ENCODE measurements around the gene GNB5.
"Not testable (repeated sequence)": the region's sequence is repeated elsewhere in the genome, so short reads cannot be mapped to it uniquely, and the experiment has no call there.

The GNB5 gene

DNA sequence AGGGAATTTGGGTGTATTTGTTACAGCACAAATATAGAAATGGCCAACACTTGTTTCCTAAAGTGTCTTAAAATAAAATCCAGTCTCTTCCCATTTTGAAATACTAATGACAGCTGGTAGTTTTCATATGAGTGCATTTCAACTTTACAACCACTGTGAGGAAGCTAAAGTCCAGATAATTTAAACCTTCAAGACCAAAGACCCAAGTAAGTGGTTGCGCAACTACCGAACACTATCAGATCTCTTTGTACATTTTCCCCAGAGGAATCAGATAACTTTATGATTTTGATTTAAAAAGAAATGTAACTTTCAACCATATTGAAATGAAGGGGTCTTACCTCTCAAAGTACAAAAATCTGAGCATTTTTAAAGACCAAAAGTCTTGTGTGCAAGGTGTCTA, 92.9 kb downstream of the GNB5 start:
- H3K4me3 ChIP-seq (ENCODE audit: low read depth, low read length): no peak overlapping the region
- TF ChIP-seq, protein P1, sequence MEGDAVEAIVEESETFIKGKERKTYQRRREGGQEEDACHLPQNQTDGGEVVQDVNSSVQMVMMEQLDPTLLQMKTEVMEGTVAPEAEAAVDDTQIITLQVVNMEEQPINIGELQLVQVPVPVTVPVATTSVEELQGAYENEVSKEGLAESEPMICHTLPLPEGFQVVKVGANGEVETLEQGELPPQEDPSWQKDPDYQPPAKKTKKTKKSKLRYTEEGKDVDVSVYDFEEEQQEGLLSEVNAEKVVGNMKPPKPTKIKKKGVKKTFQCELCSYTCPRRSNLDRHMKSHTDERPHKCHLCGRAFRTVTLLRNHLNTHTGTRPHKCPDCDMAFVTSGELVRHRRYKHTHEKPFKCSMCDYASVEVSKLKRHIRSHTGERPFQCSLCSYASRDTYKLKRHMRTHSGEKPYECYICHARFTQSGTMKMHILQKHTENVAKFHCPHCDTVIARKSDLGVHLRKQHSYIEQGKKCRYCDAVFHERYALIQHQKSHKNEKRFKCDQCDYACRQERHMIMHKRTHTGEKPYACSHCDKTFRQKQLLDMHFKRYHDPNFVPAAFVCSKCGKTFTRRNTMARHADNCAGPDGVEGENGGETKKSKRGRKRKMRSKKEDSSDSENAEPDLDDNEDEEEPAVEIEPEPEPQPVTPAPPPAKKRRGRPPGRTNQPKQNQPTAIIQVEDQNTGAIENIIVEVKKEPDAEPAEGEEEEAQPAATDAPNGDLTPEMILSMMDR (IDR thresholded peaks at IDR 0.05; ENCODE audit: low read depth, low read length): no peak

DNA sequence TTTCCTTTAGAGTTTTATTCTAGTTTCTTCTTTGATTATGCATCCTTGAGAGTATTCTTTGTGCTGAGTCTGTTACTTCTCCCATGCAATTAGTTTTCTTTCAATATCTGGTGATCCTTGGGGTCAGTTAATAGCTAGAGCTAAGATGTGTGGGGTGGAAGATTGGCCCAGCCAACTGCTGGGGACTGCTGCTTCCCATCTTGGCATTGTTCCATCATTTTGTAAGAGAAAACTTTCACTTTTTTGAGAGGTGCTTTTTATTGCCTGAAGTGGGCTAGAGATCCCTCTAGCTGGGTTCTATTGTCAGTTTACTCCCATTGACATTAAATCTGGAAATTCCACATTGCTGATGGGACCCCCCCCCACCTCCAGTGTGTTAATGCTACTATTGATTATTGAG, 94.0 kb downstream of the GNB5 start:
- H3K4me3 ChIP-seq (ENCODE audit: low read depth, low read length): no peak overlapping the region
- TF ChIP-seq, protein P1 (IDR thresholded peaks at IDR 0.05; ENCODE audit: low read depth, low read length): no peak

DNA sequence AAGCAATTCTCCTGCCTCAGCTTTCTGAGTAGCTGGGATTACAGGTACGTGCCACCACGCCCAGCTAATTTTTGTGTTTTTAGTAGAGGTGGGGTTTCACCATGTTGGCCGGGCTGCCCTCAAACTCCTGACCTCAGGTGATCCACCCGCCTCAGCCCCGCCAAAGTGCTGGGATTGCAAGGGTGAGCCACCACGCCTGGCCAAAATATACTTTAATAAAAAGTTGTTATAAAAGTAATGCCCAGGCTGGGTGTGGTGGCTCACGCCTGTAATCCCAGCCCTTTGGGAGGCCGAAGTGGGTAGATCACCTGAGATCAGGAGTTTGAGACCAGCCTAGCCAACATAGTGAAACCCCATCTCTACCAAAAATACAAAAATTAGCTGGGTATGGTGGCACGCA, 94.7 kb downstream of the GNB5 start:
- H3K4me3 ChIP-seq (ENCODE audit: low read depth, low read length): not testable (repeated sequence)

DNA sequence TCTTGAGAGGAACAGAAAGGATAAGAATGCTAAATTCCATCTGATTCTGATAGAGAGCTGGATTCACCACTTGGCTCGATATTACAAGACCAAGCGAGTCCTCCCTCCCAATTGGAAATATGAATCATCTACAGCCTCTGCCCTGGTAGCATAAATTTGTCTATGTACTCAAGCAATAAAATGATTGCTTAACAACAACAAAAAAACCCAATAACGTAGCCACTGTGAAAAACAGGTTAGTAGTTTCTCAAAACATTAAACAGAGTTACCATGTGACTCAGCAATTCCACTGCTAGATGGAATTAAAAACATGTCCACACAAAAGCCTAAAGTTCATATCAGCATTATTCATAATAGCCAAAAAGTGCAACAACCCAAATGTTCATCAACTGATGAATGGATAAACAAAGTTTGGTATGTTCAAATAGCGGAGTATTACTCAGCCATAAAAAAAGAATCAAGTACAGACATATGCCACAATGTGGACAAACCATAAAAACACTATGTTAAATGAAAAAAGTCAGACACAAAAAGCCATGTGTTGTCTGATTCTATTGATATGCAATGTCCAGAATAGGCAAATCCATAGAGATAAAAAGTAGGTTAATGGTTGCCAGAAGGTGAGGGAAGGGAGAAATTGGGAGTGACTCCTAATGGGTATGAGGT, 95.5 kb downstream of the GNB5 start:
- H3K4me3 ChIP-seq (ENCODE audit: low read depth, low read length): no peak overlapping the region
- TF ChIP-seq, protein P1 (IDR thresholded peaks at IDR 0.05; ENCODE audit: low read depth, low read length): no peak

DNA sequence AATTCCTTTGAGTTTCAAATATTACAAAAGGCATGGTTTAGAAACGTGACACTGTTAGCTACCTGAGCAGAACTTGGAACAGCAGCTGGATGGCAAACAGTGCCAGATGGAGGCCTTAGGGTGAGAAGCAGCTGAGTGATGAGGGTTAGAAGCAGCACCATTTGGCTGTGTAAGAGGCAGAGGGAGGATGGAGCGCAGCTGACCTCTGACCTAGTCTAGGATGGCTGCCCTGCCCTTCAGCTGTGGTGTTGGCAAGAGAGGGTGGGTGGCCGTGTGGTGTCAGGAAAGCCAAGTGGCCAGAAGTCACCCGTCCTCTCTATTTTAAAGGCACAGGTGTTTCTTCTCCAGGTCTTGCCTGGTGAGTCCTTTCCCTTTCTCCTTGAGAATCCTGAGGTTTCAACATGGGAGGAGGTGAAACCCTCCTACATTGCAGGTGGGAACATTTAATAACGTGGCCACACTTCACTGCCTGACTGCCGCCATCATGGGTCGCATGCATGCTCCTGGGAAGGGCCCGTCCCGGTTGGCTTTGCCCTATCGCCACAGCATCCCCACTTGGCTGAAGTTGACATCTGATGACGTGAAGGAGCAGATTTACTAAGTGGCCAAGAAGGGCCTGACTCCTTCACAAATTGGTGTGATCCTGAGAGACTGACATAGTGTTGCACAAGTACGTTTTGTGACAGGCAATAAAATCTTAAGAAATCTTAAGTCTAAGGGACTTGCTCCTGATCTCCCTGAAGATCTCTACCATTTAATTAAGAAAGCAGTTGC, 96.2 kb downstream of the GNB5 start:
- TF ChIP-seq, protein P1 (IDR thresholded peaks at IDR 0.05; ENCODE audit: low read depth, low read length): no peak
- H3K4me3 ChIP-seq (ENCODE audit: low read depth, low read length): no peak overlapping the region

DNA sequence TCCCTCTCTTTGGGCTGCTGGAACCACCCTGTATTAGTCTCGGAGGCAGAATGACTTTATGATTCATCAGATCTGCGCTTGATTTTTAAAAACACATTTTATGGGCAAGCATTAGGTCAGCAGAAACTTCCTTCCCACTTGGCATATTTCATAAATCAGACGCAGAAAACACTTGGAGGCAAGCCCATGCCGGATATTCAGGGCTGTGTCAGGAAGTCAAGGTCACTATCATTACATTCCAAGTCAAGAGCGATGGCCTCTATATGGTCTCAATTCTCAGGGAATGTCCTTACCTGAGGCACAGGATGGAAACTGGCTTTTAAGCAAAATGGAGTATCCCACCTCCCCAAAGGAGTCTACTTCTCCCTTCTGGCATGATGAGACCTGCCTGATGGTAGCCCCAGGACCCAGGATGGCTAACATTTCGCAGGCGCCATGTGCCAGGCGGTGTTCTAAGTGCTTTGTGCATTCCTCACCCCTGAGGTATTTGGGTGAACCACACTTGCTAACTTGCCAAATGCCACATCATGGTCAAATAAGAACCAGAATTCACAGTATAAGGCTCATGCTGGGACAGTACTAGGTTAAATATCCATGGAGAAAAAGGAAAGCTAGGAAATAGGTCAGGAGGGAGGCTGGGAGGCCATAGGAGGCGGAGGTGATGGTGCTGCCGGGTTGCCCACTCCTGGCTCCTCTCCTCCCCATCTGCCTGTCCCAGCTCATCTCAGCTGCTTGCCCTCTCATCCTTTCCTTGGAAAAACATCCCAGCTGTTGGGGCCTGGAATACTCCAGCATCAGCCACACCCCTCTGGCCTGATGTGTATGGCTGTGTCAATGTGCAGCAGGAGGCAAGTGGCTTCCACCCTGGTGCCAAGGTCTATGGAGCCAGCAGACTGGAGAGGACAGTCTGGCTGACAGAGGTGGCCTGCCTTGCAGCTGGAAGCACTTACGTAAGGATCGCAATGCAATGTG, 97.4 kb downstream of the GNB5 start:
- H3K4me3 ChIP-seq (ENCODE audit: low read depth, low read length): no peak overlapping the region
- TF ChIP-seq, protein P1 (IDR thresholded peaks at IDR 0.05; ENCODE audit: low read depth, low read length): no peak

DNA sequence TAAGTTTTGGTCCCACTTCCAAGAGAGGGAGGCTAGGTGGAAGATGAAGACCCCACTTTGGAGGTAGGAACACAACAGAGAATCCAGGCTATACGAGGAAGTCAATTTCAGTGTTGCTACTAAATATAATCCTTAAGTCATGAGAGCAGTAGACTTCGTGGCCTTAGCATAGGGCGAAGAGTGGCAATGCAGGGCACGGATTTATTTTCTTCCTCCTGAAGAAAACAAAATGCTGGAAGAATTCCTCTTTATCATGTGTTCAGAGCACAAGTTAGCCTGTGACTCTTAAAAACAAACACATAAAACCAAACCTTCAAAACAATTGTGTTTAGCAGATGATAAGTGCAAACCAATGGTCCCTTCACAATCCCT, 98.0 kb downstream of the GNB5 start:
- TF ChIP-seq, protein P1 (IDR thresholded peaks at IDR 0.05; ENCODE audit: low read depth, low read length): no peak
- no peak overlapping the region for H3K4me3 ChIP-seq (ENCODE audit: low read depth, low read length)
